Breast epithelium (tissue), 3 donors: ENCODE measurements around the gene ENC1.

Experiments
- CTCF ChIP-seq, 3 donors: fragments of 450-650 bp; IDR thresholded peaks; one replicate each; pipeline ENCODE4 v1.5.1; 2016 to 2017; ENCODE audit warnings: antibody characterized with exemption in 3 of 3, mild to moderate bottlenecking in 3 of 3, moderate library complexity in 3 of 3
- POLR2AphosphoS5 ChIP-seq, 3 donors: sonication (generic); formaldehyde crosslinking; IDR thresholded peaks; one replicate each; pipeline ENCODE4 v1.6.1; 2017; ENCODE audit warnings: antibody characterized with exemption in 3 of 3

- no peak for TF ChIP-seq CTCF (IDR thresholded peaks at IDR 0.05)
- no peak for TF ChIP-seq POLR2AphosphoS5 (IDR thresholded peaks at IDR 0.05)
Observed at GRCh38 chr5:74603376-74603775, 37.2 kb downstream of the ENC1 start.
